HG02678 (cell line): Measurements from ENCODE around the gene CCDC187.
"Not testable (repeated sequence)": the region's sequence is repeated elsewhere in the genome, so short reads cannot be mapped to it uniquely, and the experiment has no call there.

ENCODE experiments used
- ATAC-seq: cut with Tn5 transposase; IDR thresholded peaks from one replicate; pipeline ENCODE4 v1.9.1; 2021; ENCODE audit warnings: mild to moderate bottlenecking, moderate library complexity; ENCODE audit not compliant: unreplicated experiment

Gene CCDC187

GRCh38 chr9:136273244-136273865 is 30.5 kb downstream of the CCDC187 start:
- ATAC-seq: no peak

DNA sequence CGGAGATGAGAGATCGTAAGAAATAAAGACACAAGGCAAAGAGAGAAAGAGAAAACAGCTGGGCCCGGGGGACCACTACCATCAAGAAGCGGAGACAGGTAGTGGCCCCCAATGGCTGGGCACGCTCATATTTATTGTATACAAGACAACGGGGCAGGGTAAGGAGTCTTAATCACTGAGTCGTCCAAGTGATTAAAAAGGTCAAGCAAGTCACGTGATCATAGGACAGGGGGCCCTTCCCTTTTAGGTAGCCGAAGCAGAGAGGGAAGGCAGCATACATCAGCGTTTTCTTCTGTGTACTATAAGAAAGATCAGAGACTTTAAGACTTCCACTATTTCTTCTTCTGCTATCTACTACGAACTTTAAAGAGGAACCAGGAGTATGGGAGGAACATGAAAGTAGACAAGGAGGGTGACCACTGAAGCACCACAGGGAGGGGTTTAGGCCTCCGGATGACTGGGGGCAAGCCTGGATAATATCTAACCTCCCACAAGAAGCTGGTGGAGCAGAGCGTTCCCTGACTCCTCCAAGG is 33.7 kb downstream of the CCDC187 start:
- no peak for ATAC-seq

DNA sequence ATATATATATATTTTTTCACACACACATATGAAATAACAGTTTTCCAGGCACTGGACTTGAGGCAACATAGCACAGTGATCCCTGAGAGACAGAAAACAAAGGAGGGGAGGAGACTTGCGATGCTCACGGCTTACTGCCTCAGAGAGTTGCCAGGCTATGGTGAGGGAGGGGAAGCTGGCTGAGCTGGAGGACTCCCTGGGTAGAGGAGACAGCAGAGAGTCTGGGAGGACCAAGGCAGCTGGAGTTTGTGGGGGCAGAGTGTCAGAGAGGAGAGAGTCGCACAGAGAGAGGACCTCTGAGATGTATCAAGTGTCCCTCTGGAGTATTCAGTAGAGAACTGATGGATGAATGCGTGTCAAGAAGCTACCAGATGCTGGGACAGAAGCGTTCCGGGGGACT is 35.2 kb downstream of the CCDC187 start:
- ATAC-seq: no peak

DNA sequence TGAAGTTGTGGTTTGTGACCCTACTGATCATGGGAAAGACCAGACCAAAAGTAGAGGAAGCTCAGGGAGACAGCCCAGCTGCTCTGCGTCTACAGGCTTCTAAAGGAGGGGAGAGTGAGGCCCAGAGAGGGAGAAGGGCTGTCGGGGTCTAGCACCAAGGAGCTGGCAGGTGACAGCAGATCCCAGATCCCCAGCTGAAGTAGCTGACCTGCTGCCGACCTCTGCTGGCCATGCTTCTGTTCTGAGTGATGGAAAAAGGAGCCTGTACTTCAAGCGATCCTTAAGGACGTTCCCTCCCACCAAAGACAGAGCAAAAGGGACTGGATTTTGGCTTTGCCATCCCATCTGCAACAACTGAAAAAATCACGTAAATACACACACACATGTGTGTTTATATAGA is 35.6 kb downstream of the CCDC187 start:
- no peak for ATAC-seq

GRCh38 chr9:136267261-136268111 is 36.4 kb downstream of the CCDC187 start:
- ATAC-seq: peak; percentile 69

DNA sequence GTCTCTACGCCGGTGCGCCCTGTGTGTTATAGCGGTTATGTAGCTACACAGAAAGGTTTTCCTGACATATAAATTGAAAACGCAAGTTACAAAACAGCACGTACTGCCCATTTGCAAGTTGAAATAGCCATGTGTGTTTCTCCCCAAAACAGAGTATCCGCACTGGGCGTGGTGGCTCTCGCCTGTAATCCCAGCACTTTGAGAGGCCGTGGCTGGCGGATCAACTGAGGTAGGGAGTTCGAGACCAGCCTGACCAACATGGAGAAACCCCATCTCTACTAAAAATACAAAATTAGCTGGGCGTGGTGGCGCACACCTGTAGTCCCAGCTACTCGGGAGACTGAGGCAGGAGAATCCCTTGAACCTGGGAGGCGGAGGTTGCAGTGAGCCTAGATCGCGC is 37.3 kb downstream of the CCDC187 start:
- not testable (repeated sequence) for ATAC-seq

DNA sequence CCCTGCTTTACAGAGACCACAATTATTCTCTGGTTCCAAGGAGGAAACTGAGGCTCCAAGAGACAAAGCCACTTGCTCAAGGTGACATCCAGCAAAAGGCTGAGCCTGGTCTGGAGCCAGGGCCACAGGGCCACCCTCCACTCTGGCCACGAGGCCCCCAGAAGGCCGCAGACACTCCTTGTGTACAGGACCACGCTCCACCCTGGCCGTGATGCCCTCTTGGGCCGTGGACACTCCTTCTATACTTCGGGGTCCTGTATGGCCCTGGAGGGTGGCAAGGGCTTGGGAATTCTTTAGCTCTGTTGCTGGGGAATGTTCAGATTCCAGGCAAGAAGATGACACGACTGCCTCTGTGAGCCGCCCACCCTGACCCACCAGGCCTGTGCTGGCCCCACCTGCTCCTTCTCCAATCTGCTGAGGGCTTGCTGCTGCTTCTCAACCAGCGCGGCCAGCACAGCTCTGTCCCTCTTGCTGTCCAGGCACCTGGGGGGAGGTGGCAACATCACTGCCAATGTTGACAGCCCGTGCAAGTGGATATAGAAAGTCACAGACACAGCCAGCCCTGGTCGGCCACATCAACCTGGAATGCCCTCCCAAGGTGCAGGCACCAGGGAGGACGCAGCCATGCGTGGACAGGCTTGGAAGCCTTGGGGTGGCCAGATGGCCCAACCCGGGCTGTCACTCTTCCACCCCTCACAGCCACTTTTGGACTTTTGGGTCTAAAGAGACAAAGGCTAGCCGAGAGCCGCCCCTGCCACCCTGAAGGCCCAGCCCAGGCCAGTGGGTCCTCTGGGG is 38.1 kb downstream of the CCDC187 start:
- no peak for ATAC-seq

GRCh38 chr9:136264441-136265405 is 39.2 kb downstream of the CCDC187 start:
- no peak for ATAC-seq

GRCh38 chr9:136264031-136264430 is 39.9 kb downstream of the CCDC187 start:
- no peak for ATAC-seq

DNA sequence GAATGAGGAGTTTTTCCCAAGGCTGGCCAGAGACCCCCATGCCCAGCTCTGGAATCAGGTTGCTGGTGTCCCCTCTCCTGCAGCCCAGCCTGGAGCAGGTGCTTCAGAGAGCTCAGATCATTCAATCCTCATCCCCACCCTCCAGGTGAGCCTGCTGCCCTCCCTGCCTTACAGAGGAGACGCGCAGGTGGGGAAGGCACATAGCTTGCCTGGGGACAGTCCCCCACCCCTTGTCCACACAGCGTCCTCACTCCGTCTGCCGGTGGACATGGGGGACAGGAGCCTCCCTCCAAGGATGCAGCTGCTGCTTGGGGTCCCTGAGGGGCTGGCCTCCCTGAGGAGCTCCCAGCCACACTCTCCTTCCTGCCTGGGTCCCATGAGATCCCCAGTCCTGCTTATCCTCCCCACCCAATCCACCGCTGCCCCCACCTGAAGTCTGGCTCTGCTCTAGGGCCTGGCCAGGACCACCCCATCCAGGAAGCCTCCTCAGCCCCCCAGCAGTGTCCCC is 41.2 kb downstream of the CCDC187 start:
- ATAC-seq: no peak

GRCh38 chr9:136261686-136262430 is 42.0 kb downstream of the CCDC187 start:
- ATAC-seq: no peak

- no peak for ATAC-seq
These were observed 42.9 kb downstream of the CCDC187 start for GRCh38 chr9:136260936-136261472.

DNA sequence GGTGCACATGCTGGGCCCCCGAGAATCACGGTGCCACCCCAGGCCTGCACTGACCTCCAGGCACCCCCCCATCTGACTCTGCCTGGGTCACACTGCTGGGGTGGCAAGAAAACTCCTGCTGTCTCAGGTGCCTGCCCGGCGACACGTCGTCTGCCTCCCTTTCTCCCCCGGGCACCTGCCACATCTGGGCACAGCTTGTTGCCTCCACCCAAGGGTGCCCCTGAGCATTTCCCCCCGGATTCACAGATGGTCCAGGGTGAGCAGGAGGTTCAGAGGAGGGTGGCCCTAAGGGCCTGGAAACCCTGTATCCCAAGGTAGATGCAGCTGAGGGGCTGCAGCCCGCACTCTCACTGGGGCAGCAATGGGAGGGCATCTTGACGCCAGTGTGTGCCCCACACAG is 43.4 kb downstream of the CCDC187 start:
- no peak for ATAC-seq

DNA sequence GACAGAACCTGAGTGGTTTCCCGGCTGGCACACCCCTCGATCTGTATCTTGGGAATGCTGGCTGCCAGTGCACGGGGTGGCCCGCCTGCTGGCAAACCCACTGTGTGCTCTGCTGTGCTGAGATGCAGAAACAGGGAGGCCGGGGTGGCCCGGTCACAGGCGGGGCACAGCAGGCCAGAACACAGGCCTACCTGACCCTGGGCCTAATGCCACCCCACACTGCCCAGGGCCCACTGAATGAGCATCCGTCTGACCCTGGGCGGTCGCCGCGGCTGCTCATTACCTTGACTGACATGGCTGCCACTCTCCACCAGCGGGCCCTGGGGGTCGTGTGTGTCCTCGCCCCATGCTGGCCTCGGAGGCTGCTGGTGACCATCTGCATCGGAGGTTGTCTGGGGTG is 44.1 kb downstream of the CCDC187 start:
- ATAC-seq: no peak

- ATAC-seq: no peak
These were observed 44.4 kb downstream of the CCDC187 start for GRCh38 chr9:136259517-136259813.

- ATAC-seq: no peak
These were observed 44.9 kb downstream of the CCDC187 start for GRCh38 chr9:136258786-136259516.

DNA sequence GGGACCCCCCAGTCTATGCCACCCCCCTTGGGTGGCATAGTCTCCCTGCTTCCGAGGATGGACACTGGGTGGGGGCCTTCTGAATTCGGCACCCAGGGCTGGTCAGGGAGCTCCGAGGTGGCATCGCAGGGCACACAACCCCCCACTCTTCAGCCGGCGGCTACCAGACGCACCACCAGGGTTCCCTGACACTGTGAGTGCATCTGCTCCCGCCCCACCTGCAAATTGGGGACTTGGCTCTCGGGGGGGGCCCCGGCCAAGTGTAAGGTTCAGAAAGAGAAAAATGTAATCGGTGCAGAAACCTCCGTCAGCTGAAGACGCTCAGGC is 45.6 kb downstream of the CCDC187 start:
- ATAC-seq: no peak

- no peak for ATAC-seq
These were observed 46.3 kb downstream of the CCDC187 start for GRCh38 chr9:136257381-136258298.
